K562 (cell line): ENCODE results near the gene GALNT9. TPM values are rescaled to one million over a fixed set of nuclear protein-coding genes. Genes with fewer than 3 reads are reported as not detected.

Source experiments
- ATAC-seq: fragments of 200-7000 bp; cut with Tn5 transposase; 3 replicates; pipeline ENCODE4 v1.9.1; 2020; ENCODE audit warnings: moderate library complexity
- BruUV-seq: library from RNA; stranded (reverse); fragments of 400-500 nt; replicated peaks from 2 replicates; lab custom pipeline; 2021; lab: Mats Ljungman, UMichigan
- CTCF ChIA-PET: fragments of 300-600 bp; formaldehyde crosslinking; extraction: SDS; loops from one replicate; lab custom pipeline; 2021; ENCODE audit warnings: low intra/inter-chr PET ratio; lab: Yijun Ruan, JAX
- POLR2A ChIA-PET: fragments of 300-600, 350-650 bp; sonication (Branson Sonifier 250); formaldehyde crosslinking; extraction: SDS; loops from one replicate; lab custom pipeline; 2021; ENCODE audit warnings: antibody characterized with exemption, inconsistent platforms; lab: Yijun Ruan, JAX
- DNase-seq, 4 experiments: peaks; one replicate each; pipeline versions ENCODE4 v3.0.0 to v3.0.0-alpha.2; 2011 to 2018; ENCODE audit warnings: low spot score in 3 of 4, mixed read lengths in 3 of 4; ENCODE audit errors: extremely low read depth in 1 of 4
- FAIRE-seq: peaks from 2 replicates; lab custom pipeline; 2011; peaks lifted over from hg19 to GRCh38; lab: Jason Lieb, UNC
- H2AFZ ChIP-seq: 2 replicates; pipeline ENCODE4 v1.6.0; 2011; ENCODE audit warnings: low read depth, low read length, control low read depth, inconsistent platforms
- H3K27ac ChIP-seq: fragments of 200-600 bp; 3 replicates; pipeline ENCODE4 v1.8.0; 2011; ENCODE audit warnings: low read depth, mild to moderate bottlenecking, control low read depth, inconsistent platforms, low read length, moderate library complexity, mixed read lengths; ENCODE audit errors: extremely low read depth
- H3K27me3 ChIP-seq, 2 experiments: fragments of 300-600 bp in 1 of 2; 2 replicates in 1 of 2; 3 replicates in 1 of 2; pipeline versions ENCODE4 v1.6.0 to v1.8.0; 2011; ENCODE audit warnings: inconsistent platforms in 2 of 2, low read length in 2 of 2, mild to moderate bottlenecking in 1 of 2, mixed read lengths in 1 of 2, moderate library complexity in 1 of 2; ENCODE audit not compliant: control insufficient read depth in 2 of 2, insufficient read depth in 2 of 2
- H3K36me3 ChIP-seq: fragments of 300-600 bp; 3 replicates; pipeline ENCODE4 v1.8.0; 2011; ENCODE audit warnings: mild to moderate bottlenecking, low read length, inconsistent platforms; ENCODE audit not compliant: control insufficient read depth, insufficient read depth
- H3K4me1 ChIP-seq, 2 experiments: fragments of 200-600 bp in 1 of 2; replicated peaks in 1 of 2; 2 replicates in 1 of 2; 3 replicates in 1 of 2; pipeline versions ENCODE4 v1.5.1 to v1.8.0; 2011; ENCODE audit warnings: inconsistent platforms in 2 of 2, low read length in 2 of 2, mild to moderate bottlenecking in 1 of 2, mixed read lengths in 1 of 2, moderate library complexity in 1 of 2; ENCODE audit not compliant: control insufficient read depth in 2 of 2, insufficient read depth in 2 of 2
- H3K4me2 ChIP-seq: 2 replicates; pipeline ENCODE4 v1.6.1; 2011; ENCODE audit warnings: low read length, control low read depth, inconsistent platforms, mixed read lengths; ENCODE audit not compliant: insufficient read depth
- H3K4me3 ChIP-seq: fragments of 200-600 bp; sonication (generic), shearing (Covaris generic); 2 replicates; pipeline ENCODE4 v1.5.1; 2016; ENCODE audit warnings: control low read depth, inconsistent platforms
- H3K79me2 ChIP-seq: fragments of 200-600 bp; 3 replicates; pipeline ENCODE4 v1.8.0; 2011; ENCODE audit warnings: low read length, inconsistent platforms; ENCODE audit not compliant: control insufficient read depth, insufficient read depth
- H3K9ac ChIP-seq, 2 experiments: 2 replicates each; pipeline versions ENCODE4 v1.6.0 to v1.6.1; 2011; ENCODE audit warnings: low read depth in 2 of 2, low read length in 2 of 2, control low read depth in 1 of 2, inconsistent platforms in 1 of 2, mild to moderate bottlenecking in 1 of 2, mixed read lengths in 1 of 2; ENCODE audit not compliant: insufficient read depth in 1 of 2
- H3K9me1 ChIP-seq: one replicate; pipeline ENCODE4 v1.6.0; 2011; ENCODE audit warnings: inconsistent platforms, mild to moderate bottlenecking, low read length, moderate library complexity; ENCODE audit not compliant: control insufficient read depth, insufficient read depth
- H3K9me3 ChIP-seq: replicated peaks from 2 replicates; pipeline ENCODE4 v1.5.1; 2011; ENCODE audit warnings: low read depth, low read length, inconsistent platforms; ENCODE audit not compliant: control insufficient read depth, insufficient read depth
- H4K20me1 ChIP-seq: replicated peaks from 2 replicates; pipeline ENCODE4 v1.6.1; 2011; ENCODE audit warnings: low read length, inconsistent platforms, mixed read lengths; ENCODE audit not compliant: control insufficient read depth, insufficient read depth
- BRF2 ChIP-seq: IDR thresholded peaks from 3 replicates; pipeline ENCODE4 v1.6.1; 2011; ENCODE audit warnings: borderline replicate concordance, mild to moderate bottlenecking; ENCODE audit not compliant: insufficient read length, insufficient read depth
- ETV6 ChIP-seq, 3 experiments: fragments of 150-350 bp in 1 of 3; sonication (generic) in 1 of 3; formaldehyde crosslinking in 1 of 3; IDR thresholded peaks; 2 replicates each; pipeline versions ENCODE4 v1.6.1 to v1.8.0; 2014 to 2022; ENCODE audit warnings: borderline replicate concordance in 2 of 3, low read depth in 2 of 3, antibody characterized with exemption in 1 of 3, low read length in 1 of 3, mild to moderate bottlenecking in 1 of 3, missing genetic modification reagents in 1 of 3
- MAFF ChIP-seq: IDR thresholded peaks from 2 replicates; pipeline ENCODE4 v1.6.1; 2012; ENCODE audit warnings: low read length, improper control_type of control experiment
- RAD51 ChIP-seq: fragments of 450-650 bp; IDR thresholded peaks from 2 replicates; pipeline ENCODE4 v1.7.1; 2016; ENCODE audit warnings: low read depth, mild to moderate bottlenecking, borderline replicate concordance
- TFE3 ChIP-seq: fragments of 450-650 bp; formaldehyde crosslinking; IDR thresholded peaks from 2 replicates; pipeline ENCODE4 v1.4.0; 2020; ENCODE audit warnings: mild to moderate bottlenecking, mixed read lengths
- THRB ChIP-seq: fragments of 450-650 bp; formaldehyde crosslinking; conservative IDR thresholded peaks from 2 replicates; pipeline ENCODE4 v1.4.0; 2022; ENCODE audit warnings: mild to moderate bottlenecking, missing genetic modification characterization
- USF1 ChIP-seq: sonication (generic); formaldehyde crosslinking; IDR thresholded peaks from 2 replicates; pipeline ENCODE4 v1.9.0; 2022; ENCODE audit warnings: mild to moderate bottlenecking, missing genetic modification reagents
- ZNF224 ChIP-seq: sonication (generic); formaldehyde crosslinking; IDR thresholded peaks from 2 replicates; pipeline ENCODE4 v1.8.0; 2022; ENCODE audit warnings: mild to moderate bottlenecking, missing genetic modification reagents
- WGBS: fragments of 100-300 bp; shearing (Covaris generic); methylation state at CpG from one replicate; pipeline ENCODE4 v1.1.6; 2016; ENCODE audit warnings: low coverage, mixed read lengths; ENCODE audit not compliant: insufficient coverage; ENCODE audit errors: missing lambda C conversion rate; 5-methylcytosine and 5-hydroxymethylcytosine counted together
- in situ Hi-C: fragments of 300-500 bp; cut with MboI; formaldehyde crosslinking; loops from 4 replicates; pipeline ENCODE4 v1.15.0; 2018; ENCODE audit warnings: inconsistent platforms, mixed read lengths
- intact Hi-C: fragments of 100-400 bp; cut with micrococcal nuclease; formaldehyde crosslinking; loops from 2 replicates; pipeline ENCODE4 v1.14.2; 2022
- polyA plus RNA-seq, 8 experiments: library from polyadenylated mRNA; depleted of rRNA in 4 of 8; stranded (reverse) in 5 of 8; unstranded in 3 of 8; fragments of >200 nt; fragmentation: Nextera tagmentation in 2 of 8; fragmentation: Illumina TruSeq in 1 of 8; extraction: Ambion mirVana in 2 of 8; extraction: Trizol in 1 of 8; gene quantifications; 2 replicates each; pipeline versions ENCODE4 v1.2.1 to v1.2.3, GENCODE V29; 2011 to 2014; ENCODE audit warnings: inconsistent platforms in 1 of 8, missing spikeins in 1 of 8
- total RNA-seq, 7 experiments: library from RNA; depleted of rRNA in 6 of 7; stranded (reverse); fragments of >200 nt in 6 of 7; fragmentation: Illumina TruSeq in 2 of 7; extraction: Trizol in 2 of 7; gene quantifications; 2 replicates each; pipeline versions ENCODE4 v1.2.1 to v1.2.3, GENCODE V29; 2011 to 2021; ENCODE audit warnings: low replicate concordance in 1 of 7

The GALNT9 gene
- total and polyA plus RNA-seq, 9 of the 15 experiments (the other 6 are each of a cell fraction or from before 2014, with no cell fraction given) = not detected

- 3% methylated on average over 9 of the region's 15 CpGs for WGBS
These were observed 121.1 kb downstream of the GALNT9 start for GRCh38 chr12:132208153-132208823.

More at GRCh38 chr12:132208153-132208823, 121.1 kb downstream of the GALNT9 start:
- H4K20me1 ChIP-seq = peaks cover 6% of the 10 kb centered on the region
- DNase-seq = no peak
- FAIRE-seq = no peak
- H3K9me3 ChIP-seq = no peaks in the 10 kb centered on the region
- no peak overlapping the region for H3K27ac ChIP-seq
- ATAC-seq = no peak
- ChIA-PET POLR2A (interaction anchor here (1.2 kb wide), 1 partner anchor 11 kb away, joined by 3 read pairs; no protein-coding TSS in a partner anchor), CTCF (no interaction called here)
- no peak for TF ChIP-seq BRF2
- no peak for TF ChIP-seq ZNF224 (CRISPR knock-in tag)
- 0 out of 2 replicates have a peak, but pooled peaks have one; percentile 29 for TF ChIP-seq USF1 (CRISPR knock-in tag)
- no peak for TF ChIP-seq THRB (CRISPR knock-in tag)
- TF ChIP-seq MAFF = no peak
- peak; percentile 79 for TF ChIP-seq TFE3
- peak; percentile 29; the same call in 1 of the 2 replicates for TF ChIP-seq RAD51
- no peak for TF ChIP-seq ETV6 (IDR thresholded peaks at IDR 0.05; ENCODE audit: borderline replicate concordance in 1 of 2, low read depth in 2 of 2, low read length in 1 of 2)
- no peak for TF ChIP-seq ETV6 (CRISPR knock-in tag; IDR thresholded peaks at IDR 0.05; ENCODE audit: borderline replicate concordance)
- in situ Hi-C loops (no loop called here), intact Hi-C loops (no loop called here)
- H3K4me3 ChIP-seq = no peak overlapping the region
- H3K36me3 ChIP-seq = no peaks in the 10 kb centered on the region
- H3K4me1 ChIP-seq = peaks cover 0 to 28% of the 10 kb centered on the region in 2 experiments; a peak in 2 of 5 replicates
- peaks cover 42 to 83% of the 10 kb centered on the region in 2 experiments for H3K27me3 ChIP-seq
- no peaks in the 10 kb centered on the region for H3K79me2 ChIP-seq
- H3K9me1 ChIP-seq = no peaks in the 10 kb centered on the region
- H3K9ac ChIP-seq = no peak overlapping the region
- no peak overlapping the region for H2AFZ ChIP-seq
- H3K4me2 ChIP-seq = no peak overlapping the region
- BruUV-seq = no TSS peak
